Measurements from ENCODE around the gene MS4A3. TPM values are rescaled to one million over a fixed set of nuclear protein-coding genes. Genes with fewer than 3 reads are reported as not detected.

The MS4A3 gene
- total and polyA plus RNA-seq, 10 of the 15 experiments (the other 5 are each of a cell fraction or from before 2014, with no cell fraction given): 0.13 TPM; not detected in 9

GRCh38 chr11:60077216-60077817 lies 20.9 kb downstream of the MS4A3 start:
- Histone ChIP-seq H3K9ac (ENCODE audit: control insufficient read depth, insufficient read depth, low read length) (no peak overlapping the region), H3K27me3 (replicated peaks in 1 of 2; ENCODE audit: control insufficient read depth in 2 of 2, insufficient read depth in 2 of 2, low read length in 1 of 2) (no peaks in the 10 kb centered on the region; a peak in 1 of 4 replicates), H3K9me3 (replicated peaks; ENCODE audit: control insufficient read depth, insufficient read depth, low read length) (no peaks in the 10 kb centered on the region), H4K20me1 (ENCODE audit: control insufficient read depth, insufficient read depth) (no peaks in the 10 kb centered on the region), H3K4me1 (ENCODE audit: control insufficient read depth, insufficient read depth, low read length) (no peaks in the 10 kb centered on the region), H3K4me3 (no peak overlapping the region), H3K4me2 (ENCODE audit: control insufficient read depth, insufficient read depth) (no peak overlapping the region), H3K79me2 (ENCODE audit: control insufficient read depth, insufficient read depth, low read length) (no peaks in the 10 kb centered on the region), H2AFZ (ENCODE audit: control insufficient read depth, low read depth, low read length) (no peak overlapping the region), H3K36me3 (ENCODE audit: control insufficient read depth in 2 of 2, insufficient read depth in 2 of 2, low read length in 1 of 2) (no peaks in the 10 kb centered on the region), H3K27ac (ENCODE audit: control insufficient read depth, insufficient read depth) (no peak overlapping the region)
- ChIA-PET POLR2A (no interaction called here), SMC1A (ENCODE audit: uncharacterized antibody, unreplicated experiment) (interaction anchor here (0.6 to 2.6 kb wide), 6 partner anchors 11 to 170 kb away, joined by 3 to 6 read pairs (median 3); partner anchors contain the start of gene MS4A2), RAD21 (ENCODE audit: unreplicated experiment) (no interaction called here), CTCF (interaction anchor here (0.5 to 1.5 kb wide), 3 partner anchors 12 to 158 kb away, joined by 3 to 4 read pairs (median 3); no protein-coding TSS in a partner anchor)
- ATAC-seq (no peak), DNase-seq (ENCODE audit: low read depth, low spot score) (no peak), FAIRE-seq (no peak)
- in situ Hi-C loops (cut with MboI) (no loop called here), intact Hi-C loops (cut with micrococcal nuclease; ENCODE audit: unreplicated experiment) (loop anchor here (10.0 kb wide), 1 partner anchor 177 kb away; no protein-coding TSS in a partner anchor)
- 28% methylated on average over 15 of the region's 15 CpGs for WGBS (ENCODE audit: insufficient coverage, insufficient replicate concordance, low lambda C conversion rate, missing lambda C conversion rate)
- TF ChIP-seq ZNF24 (IDR thresholded peaks at IDR 0.05) (no peak), MAX (IDR thresholded peaks at IDR 0.05; ENCODE audit: low read depth, low read length) (no peak), CBFB (IDR thresholded peaks at IDR 0.05; ENCODE audit: low read depth) (no peak), ATF3 (IDR thresholded peaks at IDR 0.05; ENCODE audit: borderline replicate concordance, extremely low read depth, low read depth, low read length) (no peak)
- no TSS peak for BruUV-seq (replicated peaks)

- SMC1A ChIA-PET (ENCODE audit: uncharacterized antibody, unreplicated experiment): interaction anchor here (0.7 to 2.6 kb wide), 3 partner anchors 11 to 169 kb away, joined by 3 to 6 read pairs (median 3); partner anchors contain the start of gene MS4A2
- Histone ChIP-seq H3K27me3 (replicated peaks in 1 of 2; ENCODE audit: control insufficient read depth in 2 of 2, insufficient read depth in 2 of 2, low read length in 1 of 2) (no peaks in the 10 kb centered on the region; a peak in 1 of 4 replicates), H4K20me1 (ENCODE audit: control insufficient read depth, insufficient read depth) (no peaks in the 10 kb centered on the region), H3K4me2 (ENCODE audit: control insufficient read depth, insufficient read depth) (no peak overlapping the region), H3K9ac (ENCODE audit: control insufficient read depth, insufficient read depth, low read length) (no peak overlapping the region), H3K36me3 (ENCODE audit: control insufficient read depth in 2 of 2, insufficient read depth in 2 of 2, low read length in 1 of 2) (no peaks in the 10 kb centered on the region), H2AFZ (ENCODE audit: control insufficient read depth, low read depth, low read length) (no peak overlapping the region), H3K79me2 (ENCODE audit: control insufficient read depth, insufficient read depth, low read length) (no peaks in the 10 kb centered on the region), H3K4me1 (ENCODE audit: control insufficient read depth, insufficient read depth, low read length) (no peaks in the 10 kb centered on the region), H3K4me3 (no peak overlapping the region), H3K27ac (ENCODE audit: control insufficient read depth, insufficient read depth) (no peak overlapping the region), H3K9me3 (replicated peaks; ENCODE audit: control insufficient read depth, insufficient read depth, low read length) (no peaks in the 10 kb centered on the region)
- TF ChIP-seq PBX3 (IDR thresholded peaks at IDR 0.05; ENCODE audit: insufficient replicate concordance, low read depth, low read length) (no peak), SPI1 (IDR thresholded peaks at IDR 0.05; ENCODE audit: borderline replicate concordance, insufficient read depth, low read depth, low read length) (no peak), ZZZ3 (IDR thresholded peaks at IDR 0.05; ENCODE audit: control insufficient read depth, insufficient read length, low read depth) (no peak), SP1 (IDR thresholded peaks at IDR 0.05; ENCODE audit: low read depth, low read length) (no peak), NFIC (IDR thresholded peaks at IDR 0.05; ENCODE audit: low read depth, low read length) (no peak)
- DNase-seq (ENCODE audit: low read depth, low spot score) (no peak), ATAC-seq (no peak), FAIRE-seq (no peak)
- in situ Hi-C loops (cut with MboI) (no loop called here), intact Hi-C loops (cut with micrococcal nuclease; ENCODE audit: unreplicated experiment) (loop anchor here (10.0 kb wide), 1 partner anchor 177 kb away; no protein-coding TSS in a partner anchor)
- RAD21 ChIA-PET (ENCODE audit: unreplicated experiment): no interaction called here
- CTCF ChIA-PET: interaction anchor here (0.5 to 1.5 kb wide), 2 partner anchors 23 to 159 kb away, joined by 3 to 4 read pairs; no protein-coding TSS in a partner anchor
- no TSS peak for BruUV-seq (replicated peaks)
- WGBS (ENCODE audit: insufficient coverage, insufficient replicate concordance, low lambda C conversion rate, missing lambda C conversion rate): 36% methylated on average over 1 of the region's 1 CpG
- POLR2A ChIA-PET: no interaction called here
Measured at GRCh38 chr11:60077981-60078380, 21.5 kb downstream of the MS4A3 start.

Measured in GM12878 (cell line).